Uterus (tissue), 4 donors: ENCODE measurements around the gene CDON. TPM values are rescaled to one million over a fixed set of nuclear protein-coding genes. Genes with fewer than 3 reads are reported as not detected.

ENCODE experiments used
- DNase-seq, 2 donors: peaks; one replicate each; pipeline ENCODE4 v3.0.0-alpha.2; 2019 to 2020
- H3K27ac ChIP-seq, 2 donors: fragments of 200-600 bp; sonication (generic); 1 replicate in 1 of 2; 2 replicates in 1 of 2; pipeline ENCODE4 v1.5.1; 2016 to 2018
- H3K27me3 ChIP-seq, 2 donors: fragments of 200-600 bp; sonication (generic); one replicate each; pipeline ENCODE4 v1.5.1; 2018 to 2019; ENCODE audit warnings: control low read depth in 1 of 2
- H3K36me3 ChIP-seq, 2 donors: fragments of 200-600 bp; sonication (generic); one replicate each; pipeline ENCODE4 v1.5.1; 2019; ENCODE audit warnings: control low read depth in 1 of 2
- H3K4me1 ChIP-seq, 2 donors: fragments of 200-600 bp; sonication (generic); one replicate each; pipeline ENCODE4 v1.5.1; 2018 to 2019; ENCODE audit warnings: control low read depth in 1 of 2
- H3K4me3 ChIP-seq, 2 donors: fragments of 200-600 bp; sonication (generic); 1 replicate in 1 of 2; 2 replicates in 1 of 2; pipeline ENCODE4 v1.5.1; 2018 to 2019; ENCODE audit warnings: mild to moderate bottlenecking in 1 of 2
- H3K9me3 ChIP-seq, 2 donors: fragments of 200-600 bp; sonication (generic); one replicate each; pipeline ENCODE4 v1.5.1; 2019; ENCODE audit warnings: control low read depth in 1 of 2
- CTCF ChIP-seq, 4 experiments: fragments of 200-600 bp in 2 of 4; fragments of 450-650 bp in 2 of 4; sonication (generic) in 2 of 4; IDR thresholded peaks; one replicate each; pipeline ENCODE4 v1.5.1; 2016 to 2019; ENCODE audit warnings: antibody characterized with exemption in 4 of 4, mild to moderate bottlenecking in 2 of 4, moderate library complexity in 1 of 4
- POLR2A ChIP-seq, 2 donors: fragments of 450-650 bp; IDR thresholded peaks; one replicate each; pipeline ENCODE4 v1.6.1; 2016; ENCODE audit warnings: antibody characterized with exemption in 2 of 2, mild to moderate bottlenecking in 1 of 2, moderate library complexity in 1 of 2
- intact Hi-C: fragments of 100-400 bp; cut with DNase I; formaldehyde crosslinking; loops from one replicate; pipeline ENCODE4 v1.15.1; 2023; ENCODE audit warnings: low total_unique reads
- total RNA-seq, 4 donors: library from RNA; depleted of rRNA in 3 of 4; stranded (reverse); fragments of >200 nt in 3 of 4; gene quantifications; one replicate each; pipeline versions ENCODE4 v1.1.0 to v1.2.4, GENCODE V29; 2014 to 2023
- donor health status: DM: yes; HTN: yes; CAD: no.

CDON gene
- total RNA-seq, 4 donors from 2014 or later = 38.5 to 261 (median 213) TPM

DNA sequence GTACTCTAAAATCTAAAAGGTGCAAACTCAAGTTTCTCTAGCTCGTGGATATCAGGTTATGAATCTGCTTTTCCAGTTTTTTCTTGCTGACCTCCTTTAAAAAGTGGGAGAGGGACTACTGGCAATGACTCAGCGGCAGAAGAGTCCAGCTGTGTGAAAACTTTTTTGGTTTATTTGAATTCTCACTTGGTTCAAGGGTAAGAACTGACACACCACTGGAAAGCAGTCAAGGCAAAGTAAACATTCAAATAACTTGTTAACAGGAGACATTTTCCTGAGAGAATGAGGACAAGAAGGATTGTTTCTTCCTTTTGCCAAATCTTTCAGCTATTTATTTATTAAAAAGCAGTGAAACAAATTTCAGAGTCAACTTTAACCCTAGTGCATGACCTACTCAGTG lies 36.1 kb downstream of the CDON start:
- Histone ChIP-seq H3K27ac (peak overlapping the region; percentile 15 to 52), H3K4me1 (no peaks in the 10 kb centered on the region), H3K4me3 (no peak overlapping the region), H3K27me3 (no peaks in the 10 kb centered on the region), H3K36me3 (no peaks in the 10 kb centered on the region), H3K9me3 (no peaks in the 10 kb centered on the region)
- intact Hi-C loops = no loop called here
- DNase-seq = no peak
- TF ChIP-seq CTCF (IDR thresholded peaks at IDR 0.05) = no peak
- no peak for TF ChIP-seq POLR2A (IDR thresholded peaks at IDR 0.05)

- H3K36me3 ChIP-seq = no peaks in the 10 kb centered on the region
- H3K4me3 ChIP-seq = no peak overlapping the region
- H3K9me3 ChIP-seq = no peaks in the 10 kb centered on the region
- no peaks in the 10 kb centered on the region for H3K27me3 ChIP-seq
- peak overlapping the region in 1 of 2 donors; percentile 52 for H3K27ac ChIP-seq
- intact Hi-C loops = no loop called here
- DNase-seq = no peak
- no peaks in the 10 kb centered on the region for H3K4me1 ChIP-seq
- no peak for TF ChIP-seq CTCF (IDR thresholded peaks at IDR 0.05)
- TF ChIP-seq POLR2A (IDR thresholded peaks at IDR 0.05) = no peak
Observed at GRCh38 chr11:126025822-126026221, 36.8 kb downstream of the CDON start.

DNA sequence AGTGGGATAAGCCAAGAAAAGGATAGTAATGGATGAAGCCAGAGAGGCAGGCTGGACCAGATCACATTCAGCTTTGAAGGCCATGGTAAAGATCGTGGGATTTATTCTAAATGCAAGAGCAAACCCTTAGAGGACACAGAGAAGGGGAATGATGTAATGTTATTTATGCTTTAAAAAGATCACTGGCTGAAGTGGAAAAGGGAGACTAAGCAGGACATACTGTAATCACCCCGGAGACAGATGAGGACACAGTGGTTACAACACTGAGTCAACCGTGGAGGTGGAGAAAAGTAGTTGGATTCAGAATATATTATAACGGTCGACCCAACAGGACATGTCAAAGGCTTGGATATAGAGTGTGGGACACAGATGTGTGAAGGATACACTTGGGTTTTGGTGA lies 38.5 kb downstream of the CDON start:
- no peaks in the 10 kb centered on the region for H3K9me3 ChIP-seq
- peak overlapping the region in 1 of 2 donors; percentile 53 for H3K27ac ChIP-seq
- no peak overlapping the region for H3K4me3 ChIP-seq
- no peaks in the 10 kb centered on the region for H3K4me1 ChIP-seq
- no peak for DNase-seq
- H3K27me3 ChIP-seq = no peaks in the 10 kb centered on the region
- no peak for TF ChIP-seq CTCF (IDR thresholded peaks at IDR 0.05)
- no peak for TF ChIP-seq POLR2A (IDR thresholded peaks at IDR 0.05)
- H3K36me3 ChIP-seq = no peaks in the 10 kb centered on the region
- intact Hi-C loops = no loop called here

DNA sequence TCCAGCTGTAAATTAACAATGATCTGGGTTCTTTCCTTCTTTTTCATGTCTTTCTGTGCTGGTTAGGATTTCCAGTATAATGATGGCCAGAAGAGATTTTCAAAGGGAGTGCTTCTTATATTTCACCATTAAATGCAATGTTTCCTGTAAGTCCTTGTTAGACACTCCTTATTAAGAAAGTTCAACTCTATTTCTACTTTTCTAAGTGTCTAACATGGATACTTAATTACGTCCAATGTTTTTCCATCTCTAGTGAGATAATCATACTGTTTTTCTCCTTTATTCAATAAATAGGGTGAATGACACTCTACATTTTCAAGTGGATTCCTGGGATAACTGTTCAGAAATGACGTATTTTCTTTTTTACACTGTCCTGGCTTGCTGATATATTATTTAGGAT lies 49.8 kb downstream of the CDON start:
- no peak overlapping the region for H3K27ac ChIP-seq
- no peaks in the 10 kb centered on the region for H3K9me3 ChIP-seq
- no peaks in the 10 kb centered on the region for H3K27me3 ChIP-seq
- no peak for DNase-seq
- no peaks in the 10 kb centered on the region for H3K36me3 ChIP-seq
- TF ChIP-seq POLR2A (IDR thresholded peaks at IDR 0.05) (no peak), CTCF (IDR thresholded peaks at IDR 0.05) (no peak)
- intact Hi-C loops = no loop called here
- H3K4me1 ChIP-seq = peaks cover 0 to 3% of the 10 kb centered on the region in 2 donors
- H3K4me3 ChIP-seq = no peak overlapping the region

DNA sequence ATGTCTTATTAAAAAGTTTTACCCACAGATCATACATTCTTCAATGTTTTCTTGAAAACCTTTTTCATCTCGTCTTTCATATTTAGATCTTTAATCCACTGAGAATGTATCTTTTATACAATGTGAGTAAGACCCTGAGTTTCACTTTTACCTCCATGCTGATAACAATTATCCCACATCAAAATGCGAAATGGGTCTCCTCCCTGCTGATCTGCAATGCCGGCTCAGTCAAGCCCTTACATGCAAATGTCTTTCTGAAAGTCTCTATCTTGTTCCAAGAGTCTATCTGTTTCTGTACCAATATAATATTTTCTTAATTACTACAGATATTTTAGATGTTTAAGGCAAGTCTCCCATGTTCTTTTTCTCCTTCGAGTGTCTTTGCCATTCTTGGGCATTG lies 50.9 kb downstream of the CDON start:
- no peak overlapping the region for H3K4me3 ChIP-seq
- DNase-seq = no peak
- intact Hi-C loops = no loop called here
- no peaks in the 10 kb centered on the region for H3K9me3 ChIP-seq
- H3K27me3 ChIP-seq = no peaks in the 10 kb centered on the region
- peaks cover 0 to 9% of the 10 kb centered on the region in 2 donors for H3K4me1 ChIP-seq
- no peaks in the 10 kb centered on the region for H3K36me3 ChIP-seq
- no peak for TF ChIP-seq POLR2A (IDR thresholded peaks at IDR 0.05)
- TF ChIP-seq CTCF (IDR thresholded peaks at IDR 0.05) = no peak
- no peak overlapping the region for H3K27ac ChIP-seq
